Measurements from ENCODE around the gene GALNT2. TPM values are rescaled to one million over a fixed set of nuclear protein-coding genes. Genes with fewer than 3 reads are reported as not detected.

The GALNT2 gene
- total RNA-seq, 4 donors from 2014 or later, result 41.7 to 56.4 (median 50.7) TPM

GRCh38 chr1:230145505-230145899, 78.5 kb downstream of the GALNT2 start:
- no peak for TF ChIP-seq CTCF (IDR thresholded peaks at IDR 0.05; ENCODE audit: low read depth)

DNA sequence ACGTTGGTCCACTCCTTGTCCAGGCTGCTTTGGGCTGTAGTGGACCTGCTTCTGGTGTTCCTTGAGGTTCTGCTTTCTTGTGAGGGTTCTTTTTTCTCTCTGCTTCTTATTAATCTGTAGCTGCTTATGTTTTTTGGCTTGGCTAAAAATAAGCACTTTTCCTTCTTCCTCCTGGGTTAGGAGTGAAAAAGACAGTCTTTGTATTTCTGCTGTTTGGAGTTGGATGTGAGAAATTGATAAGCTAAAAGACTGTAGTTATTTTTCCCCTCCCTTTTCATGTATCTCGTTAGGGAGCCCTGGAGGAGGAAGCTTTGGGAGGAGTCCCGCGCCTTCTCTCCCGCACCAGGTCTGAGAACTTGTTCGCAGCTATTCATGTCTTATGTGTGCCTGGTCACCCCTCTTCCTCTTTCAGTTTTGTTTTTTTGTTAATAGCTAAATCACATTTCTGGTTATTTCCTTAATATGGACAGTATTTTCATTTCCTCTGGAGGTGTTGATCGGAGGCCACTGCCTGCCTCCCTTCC, 79.0 kb downstream of the GALNT2 start:
- no peak for TF ChIP-seq CTCF (IDR thresholded peaks at IDR 0.05; ENCODE audit: low read depth)

DNA sequence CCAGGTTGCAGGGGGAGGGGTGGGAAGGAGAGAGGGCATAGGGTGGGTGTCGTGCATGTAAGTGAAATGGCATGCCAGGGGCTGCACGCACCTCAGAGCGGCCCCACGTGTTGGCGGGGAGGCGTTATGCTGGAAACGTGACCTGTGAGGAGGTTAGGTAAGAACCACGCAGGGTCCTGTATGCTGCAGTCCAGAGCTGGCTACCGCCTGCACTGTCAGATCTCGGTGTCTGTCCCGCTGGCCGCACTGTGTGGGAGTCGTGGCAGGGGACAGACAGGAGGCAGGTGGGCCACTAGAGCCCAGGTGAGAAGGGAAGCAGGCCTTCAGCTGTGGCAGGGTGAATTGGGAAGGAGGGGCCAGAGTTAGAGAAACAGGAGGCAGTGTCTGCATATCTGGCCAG, 79.7 kb downstream of the GALNT2 start:
- no peak for TF ChIP-seq CTCF (IDR thresholded peaks at IDR 0.05; ENCODE audit: low read depth)

DNA sequence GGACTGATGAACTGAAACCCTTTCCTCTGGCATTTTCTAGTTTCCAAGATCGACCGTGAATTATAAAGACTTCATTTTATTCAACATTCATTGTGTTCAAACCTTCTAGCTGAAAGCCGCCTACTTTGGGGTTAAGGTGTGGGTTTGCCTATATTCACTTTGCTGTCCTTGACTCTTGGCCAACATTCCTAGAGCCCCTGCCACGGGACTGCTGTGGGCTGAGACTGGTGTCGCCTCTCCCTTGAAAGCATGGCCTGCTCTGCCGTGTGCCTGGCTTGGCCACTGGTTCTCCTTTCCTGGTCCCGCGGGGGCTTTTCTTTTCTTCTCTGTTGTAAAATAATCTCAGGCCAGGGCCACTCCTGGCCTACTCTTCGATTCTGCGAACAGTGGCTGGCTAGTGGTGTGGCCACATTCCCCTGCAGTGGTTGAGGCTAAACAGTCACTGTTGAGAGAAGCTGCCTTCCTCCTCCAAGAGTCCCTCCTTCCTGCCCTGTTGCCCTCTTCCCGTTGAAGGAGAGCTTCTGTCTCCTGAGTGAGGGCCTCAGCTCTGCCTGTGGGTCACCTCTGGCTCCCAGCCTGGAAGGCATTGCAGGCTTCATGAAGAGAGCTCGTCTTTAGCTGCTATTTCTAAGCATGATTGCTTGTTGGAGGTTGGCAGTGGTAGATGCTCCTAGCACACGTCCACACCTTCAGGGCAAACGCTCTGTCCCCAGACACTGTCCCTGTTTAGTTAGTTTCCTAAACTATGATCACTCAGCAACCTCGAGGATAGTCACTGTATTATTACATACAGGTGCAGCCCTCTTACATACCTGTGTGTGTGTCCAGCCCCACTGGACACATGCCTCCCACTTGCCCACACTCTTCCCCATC, 80.5 kb downstream of the GALNT2 start:
- TF ChIP-seq CTCF (IDR thresholded peaks at IDR 0.05; ENCODE audit: low read depth), result no peak

DNA sequence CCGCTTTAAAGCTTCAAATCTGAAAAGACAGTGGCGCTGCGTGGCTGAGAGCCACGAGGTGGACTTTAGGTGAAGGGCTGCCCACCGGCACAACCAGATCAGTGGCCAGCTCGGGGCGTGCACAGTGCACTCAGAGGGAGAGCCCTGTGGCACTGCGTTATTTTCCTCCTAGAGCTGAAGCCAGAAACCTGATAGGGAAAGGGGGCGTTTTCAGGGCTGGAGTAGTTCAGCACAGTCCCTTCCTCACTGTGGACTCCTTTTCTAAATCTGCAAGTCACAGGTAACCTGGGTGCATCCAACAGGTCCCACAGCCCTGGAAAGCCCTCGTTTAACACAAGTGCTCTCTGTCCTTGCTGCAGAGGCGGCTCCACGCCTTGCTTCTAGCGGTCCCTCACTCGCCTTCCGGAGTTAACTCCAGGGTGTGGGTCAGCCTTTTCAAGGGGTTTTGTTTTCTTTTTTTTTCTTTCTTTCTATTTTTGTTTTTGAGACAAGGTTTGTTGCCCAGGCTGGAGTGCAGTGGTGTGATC, 81.2 kb downstream of the GALNT2 start:
- no peak for TF ChIP-seq CTCF (IDR thresholded peaks at IDR 0.05; ENCODE audit: low read depth)

- TF ChIP-seq CTCF (IDR thresholded peaks at IDR 0.05; ENCODE audit: low read depth), result no peak
These were observed 81.9 kb downstream of the GALNT2 start for GRCh38 chr1:230148768-230149469.

Measured in subcutaneous adipose tissue (tissue), 4 donors.